ENCODE measurements around the gene C19orf81. TPM values are rescaled to one million over a fixed set of nuclear protein-coding genes. Genes with fewer than 3 reads are reported as not detected.

C19orf81 gene
- total RNA-seq, 1 experiment from 2014 or later, result 22.4 TPM

GRCh38 chr19:50657712-50658440 lies 8.6 kb downstream of the C19orf81 start (continued):
- TF ChIP-seq CDX4 (CRISPR knock-in tag; IDR thresholded peaks at IDR 0.05; ENCODE audit: borderline replicate concordance), result no peak
- no peak for TF ChIP-seq ATF2 (CRISPR knock-in tag; IDR thresholded peaks at IDR 0.05; ENCODE audit: borderline replicate concordance, low read depth)

GRCh38 chr19:50658441-50659317 lies 9.4 kb downstream of the C19orf81 start:
- H3K4me1 Mint-ChIP-seq, result peaks cover 29% of the 10 kb centered on the region
- ChIA-PET POLR2A (interaction anchor here (0.6 to 1.0 kb wide), 4 partner anchors 11 to 326 kb away, joined by 3 to 6 read pairs (median 4); no protein-coding TSS in a partner anchor), CTCF (interaction anchor here (1.0 to 1.2 kb wide), 8 partner anchors 9 to 358 kb away, joined by 3 to 8 read pairs (median 4); partner anchors contain the start of gene C19orf81)
- peak overlapping the region; percentile 100 for H3K27ac Mint-ChIP-seq
- H3K36me3 Mint-ChIP-seq, result no peaks in the 10 kb centered on the region
- peak; percentile 57 for ATAC-seq
- H3K4me3 Mint-ChIP-seq, result peak overlapping the region; percentile 99
- peak; percentile 95 for DNase-seq (ENCODE audit: low spot score)
- H3K27me3 Mint-ChIP-seq (ENCODE audit: low read depth), result peaks cover 54% of the 10 kb centered on the region
- peaks cover 12% of the 10 kb centered on the region for H3K9me3 Mint-ChIP-seq
- peak; percentile 91 for TF ChIP-seq PRDM15 (CRISPR knock-in tag; IDR thresholded peaks at IDR 0.05)
- no peak for TF ChIP-seq IRF2 (CRISPR knock-in tag; IDR thresholded peaks at IDR 0.05; ENCODE audit: borderline replicate concordance, low read depth)
- TF ChIP-seq E2F5 (CRISPR knock-in tag; IDR thresholded peaks at IDR 0.05), result peak; percentile 59
- TF ChIP-seq JUN (CRISPR knock-in tag; IDR thresholded peaks at IDR 0.05), result no peak
- TF ChIP-seq TEAD1 (CRISPR knock-in tag; IDR thresholded peaks at IDR 0.05), result 0 out of 2 replicates have a peak, but pooled peaks have one; percentile 32
- peak; percentile 69 for TF ChIP-seq SP1 (CRISPR knock-in tag; conservative IDR thresholded peaks at IDR 0.05)
- peak; percentile 75; the same call in 1 of the 2 replicates for TF ChIP-seq MAX (CRISPR knock-in tag; IDR thresholded peaks at IDR 0.05)
- TF ChIP-seq ZBTB43 (CRISPR knock-in tag; IDR thresholded peaks at IDR 0.05), result peak; percentile 28; the same call in 1 of the 2 replicates
- TF ChIP-seq FOXP1 (CRISPR knock-in tag; IDR thresholded peaks at IDR 0.05; ENCODE audit: borderline replicate concordance), result peak; percentile 74
- no peak for TF ChIP-seq ERG (CRISPR knock-in tag; IDR thresholded peaks at IDR 0.05)
- peak; percentile 70; the same call in 1 of the 2 replicates for TF ChIP-seq ZNF232 (CRISPR knock-in tag; IDR thresholded peaks at IDR 0.05)
- 0 out of 2 replicates have a peak, but pooled peaks have one; percentile 60 for TF ChIP-seq HMGXB4 (CRISPR knock-in tag; IDR thresholded peaks at IDR 0.05)
- TF ChIP-seq ETV6 (CRISPR knock-in tag; IDR thresholded peaks at IDR 0.05), result peak; percentile 22
- TF ChIP-seq FOXP4 (CRISPR knock-in tag; IDR thresholded peaks at IDR 0.05), result 0 out of 2 replicates have a peak, but pooled peaks have one; percentile 22
